Measurements from ENCODE around the gene ABCC6. TPM values are rescaled to one million over a fixed set of nuclear protein-coding genes. Genes with fewer than 3 reads are reported as not detected.
A peak's percentile ranks its signal among the peaks of the same experiment; 100 is the strongest.
"Not testable (repeated sequence)": the region's sequence is repeated elsewhere in the genome, so short reads cannot be mapped to it uniquely, and the experiment has no call there.

Gene ABCC6
- total RNA-seq, 1 donor from 2014 or later = 1.5 TPM

DNA sequence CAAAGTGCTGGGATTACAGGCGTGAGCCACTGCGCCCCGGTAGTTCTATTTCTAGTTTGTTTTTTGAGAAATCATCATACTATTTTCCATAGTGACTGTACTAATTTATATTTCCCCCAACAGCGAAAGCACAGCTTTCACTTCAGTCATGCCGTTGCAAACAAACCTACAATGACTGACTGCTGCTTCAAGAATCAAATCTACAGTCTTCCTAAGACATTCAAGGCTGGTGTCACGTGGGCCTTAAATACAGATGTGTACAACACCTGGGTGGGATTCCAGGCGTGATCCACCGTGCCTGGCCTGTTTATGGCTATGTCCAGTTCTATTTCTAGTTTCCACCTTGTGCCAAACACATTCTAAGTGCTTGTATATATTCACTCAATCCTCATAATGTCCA is 72.0 kb downstream of the ABCC6 start:
- no peak for DNase-seq (ENCODE audit: low spot score)
- TF ChIP-seq CTCF (IDR thresholded peaks at IDR 0.05) = no peak
- no peak overlapping the region for H3K27ac Mint-ChIP-seq (ENCODE audit: unreplicated experiment)
- H3K27me3 Mint-ChIP-seq (ENCODE audit: low read depth) = no peaks in the 10 kb centered on the region
- H3K4me3 Mint-ChIP-seq (ENCODE audit: unreplicated experiment) = no peak overlapping the region
- H3K36me3 Mint-ChIP-seq (ENCODE audit: low read depth) = peaks cover 2% of the 10 kb centered on the region
- H3K4me1 Mint-ChIP-seq (ENCODE audit: low read depth) = peaks cover 9% of the 10 kb centered on the region
- no peaks in the 10 kb centered on the region for H3K9me3 Mint-ChIP-seq (ENCODE audit: low read depth)

DNA sequence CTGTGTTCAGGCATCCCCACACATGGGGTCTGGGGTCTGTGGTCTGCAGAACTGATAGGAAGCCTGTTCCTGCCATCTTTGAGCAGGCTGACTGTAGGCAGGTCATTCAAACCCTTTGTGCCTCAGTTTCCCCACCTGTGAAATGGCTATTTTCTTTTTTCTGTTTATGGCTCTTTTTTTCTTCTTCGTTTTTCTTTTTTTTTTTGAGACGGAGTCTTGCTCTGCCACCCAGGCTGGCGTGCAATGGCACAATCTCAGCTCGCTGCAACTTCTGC is 72.5 kb downstream of the ABCC6 start:
- H3K27ac Mint-ChIP-seq (ENCODE audit: unreplicated experiment) = no peak overlapping the region
- no peak for TF ChIP-seq CTCF (IDR thresholded peaks at IDR 0.05)
- no peak for DNase-seq (ENCODE audit: low spot score)
- H3K4me1 Mint-ChIP-seq (ENCODE audit: low read depth) = peaks cover 9% of the 10 kb centered on the region
- H3K27me3 Mint-ChIP-seq (ENCODE audit: low read depth) = no peaks in the 10 kb centered on the region
- no peaks in the 10 kb centered on the region for H3K9me3 Mint-ChIP-seq (ENCODE audit: low read depth)
- H3K36me3 Mint-ChIP-seq (ENCODE audit: low read depth) = peaks cover 2% of the 10 kb centered on the region
- no peak overlapping the region for H3K4me3 Mint-ChIP-seq (ENCODE audit: unreplicated experiment)

- no peaks in the 10 kb centered on the region for H3K9me3 Mint-ChIP-seq (ENCODE audit: low read depth)
- no peak for DNase-seq (ENCODE audit: low spot score)
- peaks cover 5% of the 10 kb centered on the region for H3K36me3 Mint-ChIP-seq (ENCODE audit: low read depth)
- H3K27me3 Mint-ChIP-seq (ENCODE audit: low read depth) = no peaks in the 10 kb centered on the region
- TF ChIP-seq CTCF (IDR thresholded peaks at IDR 0.05) = no peak
- H3K27ac Mint-ChIP-seq (ENCODE audit: unreplicated experiment) = no peak overlapping the region
- H3K4me3 Mint-ChIP-seq (ENCODE audit: unreplicated experiment) = no peak overlapping the region
- H3K4me1 Mint-ChIP-seq (ENCODE audit: low read depth) = peaks cover 9% of the 10 kb centered on the region
Measured at GRCh38 chr16:16150117-16150877, 73.0 kb downstream of the ABCC6 start.

- H3K4me1 Mint-ChIP-seq (ENCODE audit: low read depth) = peaks cover 9% of the 10 kb centered on the region
- no peaks in the 10 kb centered on the region for H3K27me3 Mint-ChIP-seq (ENCODE audit: low read depth)
Measured at GRCh38 chr16:16149710-16150116, 73.6 kb downstream of the ABCC6 start.

DNA sequence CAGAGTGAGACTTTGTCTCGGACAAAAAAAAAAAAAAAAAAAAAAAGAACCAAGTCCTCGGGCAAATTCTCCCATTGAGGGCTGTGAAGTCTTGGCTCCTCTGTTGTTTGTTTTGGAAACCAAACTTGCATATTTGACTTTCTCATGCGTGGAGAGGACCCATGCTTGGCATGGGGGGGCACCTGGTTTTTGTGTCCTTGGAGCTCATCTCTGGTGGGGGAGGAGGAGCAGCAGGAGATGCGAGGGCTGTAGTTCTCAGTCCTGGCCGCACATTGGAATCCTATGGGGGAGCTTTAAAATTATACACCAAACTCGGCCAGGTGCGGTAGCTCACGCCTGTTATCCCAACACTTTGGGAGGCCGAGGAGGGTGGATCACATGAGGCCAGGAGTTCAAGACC is 74.5 kb downstream of the ABCC6 start:
- DNase-seq (ENCODE audit: low spot score) = no peak
- no peaks in the 10 kb centered on the region for H3K27me3 Mint-ChIP-seq (ENCODE audit: low read depth)
- peaks cover 9% of the 10 kb centered on the region for H3K4me1 Mint-ChIP-seq (ENCODE audit: low read depth)
- no peak overlapping the region for H3K4me3 Mint-ChIP-seq (ENCODE audit: unreplicated experiment)
- TF ChIP-seq CTCF (IDR thresholded peaks at IDR 0.05) = no peak
- H3K27ac Mint-ChIP-seq (ENCODE audit: unreplicated experiment) = peak overlapping the region; percentile 41
- peaks cover 5% of the 10 kb centered on the region for H3K36me3 Mint-ChIP-seq (ENCODE audit: low read depth)
- H3K9me3 Mint-ChIP-seq (ENCODE audit: low read depth) = no peaks in the 10 kb centered on the region

More at GRCh38 chr16:16149710-16150116, 73.6 kb downstream of the ABCC6 start:
- Mint-ChIP-seq H3K9me3 (ENCODE audit: low read depth) (no peaks in the 10 kb centered on the region), H3K36me3 (ENCODE audit: low read depth) (peaks cover 5% of the 10 kb centered on the region), H3K4me3 (ENCODE audit: unreplicated experiment) (no peak overlapping the region), H3K27ac (ENCODE audit: unreplicated experiment) (no peak overlapping the region)
- no peak for TF ChIP-seq CTCF (IDR thresholded peaks at IDR 0.05)
- no peak for DNase-seq (ENCODE audit: low spot score)

- not testable (repeated sequence) for H3K27ac Mint-ChIP-seq (ENCODE audit: unreplicated experiment); H3K36me3 Mint-ChIP-seq (ENCODE audit: low read depth); DNase-seq (ENCODE audit: low spot score); H3K9me3 Mint-ChIP-seq (ENCODE audit: low read depth); H3K27me3 Mint-ChIP-seq (ENCODE audit: low read depth); H3K4me1 Mint-ChIP-seq (ENCODE audit: low read depth); H3K4me3 Mint-ChIP-seq (ENCODE audit: unreplicated experiment)
Measured at GRCh38 chr16:16148000-16148599, 75.2 kb downstream of the ABCC6 start.
